SK-N-SH (cell line): ENCODE results near the gene HOXA10.

ENCODE experiments used
- TEAD4 ChIP-seq: IDR thresholded peaks from 2 replicates; pipeline ENCODE4 v1.4.0; 2012; ENCODE audit warnings: mild to moderate bottlenecking, borderline replicate concordance; ENCODE audit not compliant: insufficient read depth
- YY1 ChIP-seq: IDR thresholded peaks from 2 replicates; pipeline ENCODE4 v1.4.0; 2012; ENCODE audit warnings: low read depth, mild to moderate bottlenecking
- TF ChIP-seq, protein P1 (sequence below): IDR thresholded peaks from 2 replicates; pipeline ENCODE4 v1.6.1; 2012; ENCODE audit warnings: mild to moderate bottlenecking, low read depth, low read length, moderate library complexity

DNA sequence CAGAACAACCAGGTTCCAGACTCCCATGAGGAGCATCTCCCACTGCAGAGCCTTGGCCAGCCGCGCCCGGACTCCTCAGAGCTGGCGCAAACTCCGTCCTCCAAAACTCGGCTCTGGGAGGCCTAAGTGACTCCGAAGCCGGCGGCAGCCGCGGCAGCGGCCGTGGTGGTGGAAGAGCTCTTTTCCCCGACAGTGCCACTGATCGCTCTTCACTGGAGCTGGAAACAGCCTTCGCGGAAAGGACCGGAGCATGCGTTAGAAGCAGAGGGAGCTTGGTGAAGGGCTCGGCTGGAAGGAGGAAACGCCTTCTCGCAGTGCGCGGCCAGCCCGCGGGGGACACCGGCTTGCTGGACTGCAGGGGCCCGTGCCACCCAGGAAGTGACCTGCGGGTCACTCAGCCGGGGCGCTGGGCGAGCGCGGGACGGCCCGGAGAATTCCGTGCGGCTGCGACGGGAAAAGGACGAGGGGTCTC, 30.8 kb upstream of the HOXA10 start:
- no peak for TF ChIP-seq TEAD4
- TF ChIP-seq, protein P1, sequence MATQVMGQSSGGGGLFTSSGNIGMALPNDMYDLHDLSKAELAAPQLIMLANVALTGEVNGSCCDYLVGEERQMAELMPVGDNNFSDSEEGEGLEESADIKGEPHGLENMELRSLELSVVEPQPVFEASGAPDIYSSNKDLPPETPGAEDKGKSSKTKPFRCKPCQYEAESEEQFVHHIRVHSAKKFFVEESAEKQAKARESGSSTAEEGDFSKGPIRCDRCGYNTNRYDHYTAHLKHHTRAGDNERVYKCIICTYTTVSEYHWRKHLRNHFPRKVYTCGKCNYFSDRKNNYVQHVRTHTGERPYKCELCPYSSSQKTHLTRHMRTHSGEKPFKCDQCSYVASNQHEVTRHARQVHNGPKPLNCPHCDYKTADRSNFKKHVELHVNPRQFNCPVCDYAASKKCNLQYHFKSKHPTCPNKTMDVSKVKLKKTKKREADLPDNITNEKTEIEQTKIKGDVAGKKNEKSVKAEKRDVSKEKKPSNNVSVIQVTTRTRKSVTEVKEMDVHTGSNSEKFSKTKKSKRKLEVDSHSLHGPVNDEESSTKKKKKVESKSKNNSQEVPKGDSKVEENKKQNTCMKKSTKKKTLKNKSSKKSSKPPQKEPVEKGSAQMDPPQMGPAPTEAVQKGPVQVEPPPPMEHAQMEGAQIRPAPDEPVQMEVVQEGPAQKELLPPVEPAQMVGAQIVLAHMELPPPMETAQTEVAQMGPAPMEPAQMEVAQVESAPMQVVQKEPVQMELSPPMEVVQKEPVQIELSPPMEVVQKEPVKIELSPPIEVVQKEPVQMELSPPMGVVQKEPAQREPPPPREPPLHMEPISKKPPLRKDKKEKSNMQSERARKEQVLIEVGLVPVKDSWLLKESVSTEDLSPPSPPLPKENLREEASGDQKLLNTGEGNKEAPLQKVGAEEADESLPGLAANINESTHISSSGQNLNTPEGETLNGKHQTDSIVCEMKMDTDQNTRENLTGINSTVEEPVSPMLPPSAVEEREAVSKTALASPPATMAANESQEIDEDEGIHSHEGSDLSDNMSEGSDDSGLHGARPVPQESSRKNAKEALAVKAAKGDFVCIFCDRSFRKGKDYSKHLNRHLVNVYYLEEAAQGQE = no peak
- TF ChIP-seq YY1 = no peak
